Measurements from ENCODE around the gene TMEM201. TPM values are rescaled to one million over a fixed set of nuclear protein-coding genes. Genes with fewer than 3 reads are reported as not detected.
A peak's percentile ranks its signal among the peaks of the same experiment; 100 is the strongest.

The TMEM201 gene
- polyA plus RNA-seq, 1 of the 3 experiments (the other 2 are of a cell fraction) = 8.2 TPM

DNA sequence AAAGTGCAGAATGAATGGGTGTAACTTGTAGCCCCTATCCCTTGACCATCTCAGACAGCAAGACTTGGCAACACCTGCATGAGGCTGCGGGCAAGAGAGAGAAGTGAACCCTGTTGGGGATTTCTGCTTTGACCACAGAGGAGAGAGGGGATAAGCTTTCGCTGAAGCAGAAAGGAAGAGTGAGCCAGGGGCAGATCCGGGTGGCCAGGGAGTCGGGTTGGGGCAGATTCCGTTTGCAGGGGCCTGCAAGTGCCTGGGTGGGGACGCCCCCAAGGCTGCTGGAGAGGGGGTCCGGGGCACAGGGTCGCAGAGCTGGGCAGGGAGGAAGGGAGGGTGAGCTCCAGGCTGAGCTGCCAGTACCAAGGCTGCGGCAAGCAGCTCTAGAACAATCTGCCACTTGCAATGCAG, 37.5 kb downstream of the TMEM201 start:
- Histone ChIP-seq H3K4me1 (ENCODE audit: control insufficient read depth in 1 of 2, insufficient read depth in 2 of 2, low read depth in 1 of 2, low read length in 1 of 2) (no peaks in the 10 kb centered on the region; a peak in 1 of 4 replicates), H3K27ac (ENCODE audit: low read depth in 2 of 2, low read length in 1 of 2) (no peak overlapping the region), H3K9me3 (no peaks in the 10 kb centered on the region), H3K4me2 (no peak overlapping the region), H3K4me3 (ENCODE audit: low read depth in 2 of 2, low read length in 1 of 2) (no peak overlapping the region), H3K9me2 (no peaks in the 10 kb centered on the region), H3K36me3 (replicated peaks in 1 of 2; ENCODE audit: control insufficient read depth in 1 of 2, insufficient read depth in 2 of 2, low read length in 1 of 2) (no peaks in the 10 kb centered on the region), H3K27me3 (ENCODE audit: insufficient read depth) (no peaks in the 10 kb centered on the region), H3K79me2 (ENCODE audit: insufficient read depth) (no peaks in the 10 kb centered on the region), H2AFZ (ENCODE audit: low read depth) (no peak overlapping the region), H4K20me1 (ENCODE audit: insufficient read depth) (no peaks in the 10 kb centered on the region), H3K9ac (no peak overlapping the region), H3F3A (replicated peaks; ENCODE audit: insufficient read depth) (no peaks in the 10 kb centered on the region)
- no peak for TF ChIP-seq CTCF (IDR thresholded peaks at IDR 0.05)
- no peak for TF ChIP-seq PBX3 (IDR thresholded peaks at IDR 0.05)
- POLR2A ChIA-PET = interaction anchor here (0.7 kb wide), 1 partner anchor 192 kb away, joined by 3 read pairs; no protein-coding TSS in a partner anchor
- CTCF ChIA-PET = interaction anchor here (0.6 to 4.2 kb wide), 54 partner anchors 9 to 775 kb away, joined by 3 to 74 read pairs (median 5); partner anchors contain the start of genes PIK3CD and TMEM201
- peak; percentile 23 for DNase-seq
- WGBS (ENCODE audit: low lambda C conversion rate) = 43% methylated on average over 7 of the region's 9 CpGs

DNA sequence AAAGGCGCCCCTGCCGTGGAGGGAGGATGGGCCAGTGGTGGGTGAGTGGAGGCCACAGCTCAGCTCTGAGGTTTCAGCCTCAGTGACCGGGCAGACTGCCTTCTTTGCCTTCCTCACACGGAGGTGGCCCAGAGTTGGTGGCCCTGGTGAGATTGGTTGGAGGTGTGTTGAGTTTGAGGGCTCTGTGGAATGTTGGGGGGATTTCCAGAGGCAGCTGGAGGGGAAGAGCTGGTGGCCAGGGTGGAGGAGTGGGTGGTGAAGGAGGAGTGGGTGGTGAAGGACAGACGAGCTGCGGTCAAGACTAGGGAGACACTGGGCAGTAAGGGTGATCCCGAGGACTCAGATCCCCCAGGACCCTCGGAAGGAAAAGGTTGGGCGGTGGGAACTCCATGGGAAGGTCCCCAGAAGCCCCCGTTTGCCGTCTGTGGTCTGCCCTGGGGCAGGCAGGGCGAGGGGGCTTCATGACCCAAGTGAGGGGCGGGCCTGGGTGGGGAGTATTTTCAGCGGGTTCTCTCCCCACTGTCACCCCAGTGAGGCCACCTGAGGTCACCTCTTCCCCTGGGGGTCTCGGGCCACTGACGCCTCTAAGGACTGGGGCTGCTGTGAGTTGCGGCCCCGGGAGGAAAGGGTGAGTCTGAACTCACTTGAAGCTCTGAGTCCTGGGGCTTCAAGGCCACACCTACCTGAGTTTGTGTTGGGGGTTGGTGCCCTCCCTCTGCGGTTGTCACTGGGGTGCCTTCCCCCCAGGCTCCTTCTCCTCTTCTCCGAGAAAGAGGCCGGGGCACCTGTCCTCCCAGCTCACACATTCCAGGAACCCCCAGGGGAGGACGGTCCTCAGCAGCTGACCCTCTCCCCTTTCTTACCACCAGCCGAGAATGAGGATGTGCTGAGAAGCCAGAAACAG, 40.1 kb downstream of the TMEM201 start:
- Histone ChIP-seq H3K27ac (ENCODE audit: low read depth in 2 of 2, low read length in 1 of 2) (no peak overlapping the region), H3K9me3 (no peaks in the 10 kb centered on the region), H3K36me3 (replicated peaks in 1 of 2; ENCODE audit: control insufficient read depth in 1 of 2, insufficient read depth in 2 of 2, low read length in 1 of 2) (no peaks in the 10 kb centered on the region), H4K20me1 (ENCODE audit: insufficient read depth) (no peaks in the 10 kb centered on the region), H3K4me3 (ENCODE audit: low read depth in 2 of 2, low read length in 1 of 2) (no peak overlapping the region), H3K9me2 (no peaks in the 10 kb centered on the region), H3K4me2 (no peak overlapping the region), H3K79me2 (ENCODE audit: insufficient read depth) (no peaks in the 10 kb centered on the region), H3K27me3 (ENCODE audit: insufficient read depth) (no peaks in the 10 kb centered on the region), H2AFZ (ENCODE audit: low read depth) (no peak overlapping the region), H3K9ac (no peak overlapping the region), H3F3A (replicated peaks; ENCODE audit: insufficient read depth) (no peaks in the 10 kb centered on the region), H3K4me1 (ENCODE audit: control insufficient read depth in 1 of 2, insufficient read depth in 2 of 2, low read depth in 1 of 2, low read length in 1 of 2) (no peaks in the 10 kb centered on the region; a peak in 1 of 4 replicates)
- DNase-seq = no peak
- TF ChIP-seq YY1 (IDR thresholded peaks at IDR 0.05; ENCODE audit: low read depth) (no peak), IRF3 (IDR thresholded peaks at IDR 0.05; ENCODE audit: low read depth, low read length) (no peak), USF2 (IDR thresholded peaks at IDR 0.05; ENCODE audit: borderline replicate concordance, low read depth, low read length) (no peak), EZH2phosphoT487 (IDR thresholded peaks at IDR 0.05; ENCODE audit: borderline replicate concordance, low read depth) (no peak), TEAD4 (IDR thresholded peaks at IDR 0.05; ENCODE audit: borderline replicate concordance, insufficient read depth) (no peak), REST (IDR thresholded peaks at IDR 0.05; ENCODE audit: low read depth, low read length) (no peak)
- TF ChIP-seq, protein P1, sequence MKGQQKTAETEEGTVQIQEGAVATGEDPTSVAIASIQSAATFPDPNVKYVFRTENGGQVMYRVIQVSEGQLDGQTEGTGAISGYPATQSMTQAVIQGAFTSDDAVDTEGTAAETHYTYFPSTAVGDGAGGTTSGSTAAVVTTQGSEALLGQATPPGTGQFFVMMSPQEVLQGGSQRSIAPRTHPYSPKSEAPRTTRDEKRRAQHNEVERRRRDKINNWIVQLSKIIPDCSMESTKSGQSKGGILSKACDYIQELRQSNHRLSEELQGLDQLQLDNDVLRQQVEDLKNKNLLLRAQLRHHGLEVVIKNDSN (IDR thresholded peaks at IDR 0.05; ENCODE audit: borderline replicate concordance, low read depth) = no peak
- POLR2A ChIA-PET = no interaction called here
- CTCF ChIA-PET = interaction anchor here (0.9 to 4.2 kb wide), 9 partner anchors 13 to 246 kb away, joined by 3 to 74 read pairs (median 6); no protein-coding TSS in a partner anchor
- 94% methylated on average over 12 of the region's 23 CpGs for WGBS (ENCODE audit: low lambda C conversion rate)

Data from SK-N-SH (cell line).